Chondrocyte (in vitro differentiated cells): ENCODE results near the gene CCDC70. TPM values are rescaled to one million over a fixed set of nuclear protein-coding genes. Genes with fewer than 3 reads are reported as not detected.
"Not testable (repeated sequence)": the region's sequence is repeated elsewhere in the genome, so short reads cannot be mapped to it uniquely, and the experiment has no call there.

Experiments
- DNase-seq: peaks from one replicate; pipeline ENCODE4 v3.0.0; 2021; ENCODE audit warnings: mixed read lengths, low spot score
- H3K27ac Mint-ChIP-seq: one replicate; pipeline ENCODE4 v1.8.0; 2021; ENCODE audit warnings: mild to moderate bottlenecking, moderate library complexity, mixed read lengths; ENCODE audit not compliant: unreplicated experiment
- H3K27me3 Mint-ChIP-seq: 2 replicates; pipeline ENCODE4 v1.8.0; 2021; ENCODE audit warnings: low read depth, mixed read lengths
- H3K36me3 Mint-ChIP-seq: 2 replicates; pipeline ENCODE4 v1.8.0; 2021; ENCODE audit warnings: low read depth, mixed read lengths
- H3K4me1 Mint-ChIP-seq: 2 replicates; pipeline ENCODE4 v1.8.0; 2021; ENCODE audit warnings: low read depth, mild to moderate bottlenecking, mixed read lengths
- H3K4me3 Mint-ChIP-seq: one replicate; pipeline ENCODE4 v1.8.0; 2021; ENCODE audit warnings: mild to moderate bottlenecking, moderate library complexity, mixed read lengths; ENCODE audit not compliant: unreplicated experiment
- H3K9me3 Mint-ChIP-seq: 2 replicates; pipeline ENCODE4 v1.8.0; 2021; ENCODE audit warnings: low read depth, mixed read lengths
- total RNA-seq: library from RNA; stranded (reverse); gene quantifications from 3 replicates; pipeline ENCODE4 v1.2.1, GENCODE V29; 2021
- TF ChIP-seq, protein P1 (sequence below): fragments of 200-600 bp; sonication (generic); IDR thresholded peaks from 2 replicates; pipeline ENCODE4 v1.5.0; 2021; ENCODE audit warnings: antibody characterized with exemption, mild to moderate bottlenecking, moderate library complexity

CCDC70 gene
- total RNA-seq, 1 donor from 2014 or later = not detected

- H3K9me3 Mint-ChIP-seq = no peaks in the 10 kb centered on the region
- no peak for DNase-seq
- H3K4me3 Mint-ChIP-seq = no peak overlapping the region
- H3K27ac Mint-ChIP-seq = no peak overlapping the region
- peaks cover 13% of the 10 kb centered on the region for H3K4me1 Mint-ChIP-seq
- peaks cover 15% of the 10 kb centered on the region for H3K27me3 Mint-ChIP-seq
- peaks cover 2% of the 10 kb centered on the region for H3K36me3 Mint-ChIP-seq
- TF ChIP-seq, protein P1, sequence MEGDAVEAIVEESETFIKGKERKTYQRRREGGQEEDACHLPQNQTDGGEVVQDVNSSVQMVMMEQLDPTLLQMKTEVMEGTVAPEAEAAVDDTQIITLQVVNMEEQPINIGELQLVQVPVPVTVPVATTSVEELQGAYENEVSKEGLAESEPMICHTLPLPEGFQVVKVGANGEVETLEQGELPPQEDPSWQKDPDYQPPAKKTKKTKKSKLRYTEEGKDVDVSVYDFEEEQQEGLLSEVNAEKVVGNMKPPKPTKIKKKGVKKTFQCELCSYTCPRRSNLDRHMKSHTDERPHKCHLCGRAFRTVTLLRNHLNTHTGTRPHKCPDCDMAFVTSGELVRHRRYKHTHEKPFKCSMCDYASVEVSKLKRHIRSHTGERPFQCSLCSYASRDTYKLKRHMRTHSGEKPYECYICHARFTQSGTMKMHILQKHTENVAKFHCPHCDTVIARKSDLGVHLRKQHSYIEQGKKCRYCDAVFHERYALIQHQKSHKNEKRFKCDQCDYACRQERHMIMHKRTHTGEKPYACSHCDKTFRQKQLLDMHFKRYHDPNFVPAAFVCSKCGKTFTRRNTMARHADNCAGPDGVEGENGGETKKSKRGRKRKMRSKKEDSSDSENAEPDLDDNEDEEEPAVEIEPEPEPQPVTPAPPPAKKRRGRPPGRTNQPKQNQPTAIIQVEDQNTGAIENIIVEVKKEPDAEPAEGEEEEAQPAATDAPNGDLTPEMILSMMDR = no peak
Observed at GRCh38 chr13:51821606-51822005, 40.2 kb upstream of the CCDC70 start.

GRCh38 chr13:51822106-51822815 lies 39.5 kb upstream of the CCDC70 start:
- Mint-ChIP-seq H3K27me3 (peaks cover 10% of the 10 kb centered on the region), H3K36me3 (no peaks in the 10 kb centered on the region), H3K27ac (no peak overlapping the region), H3K4me1 (peaks cover 13% of the 10 kb centered on the region), H3K4me3 (no peak overlapping the region), H3K9me3 (no peaks in the 10 kb centered on the region)
- DNase-seq = no peak
- TF ChIP-seq, protein P1 = no peak

GRCh38 chr13:51823359-51823758 lies 38.4 kb upstream of the CCDC70 start:
- no peak for DNase-seq
- H3K4me1 Mint-ChIP-seq = peaks cover 13% of the 10 kb centered on the region
- H3K27ac Mint-ChIP-seq = no peak overlapping the region
- H3K4me3 Mint-ChIP-seq = no peak overlapping the region
- peaks cover 19% of the 10 kb centered on the region for H3K27me3 Mint-ChIP-seq
- H3K9me3 Mint-ChIP-seq = no peaks in the 10 kb centered on the region
- TF ChIP-seq, protein P1 = no peak
- no peaks in the 10 kb centered on the region for H3K36me3 Mint-ChIP-seq

DNA sequence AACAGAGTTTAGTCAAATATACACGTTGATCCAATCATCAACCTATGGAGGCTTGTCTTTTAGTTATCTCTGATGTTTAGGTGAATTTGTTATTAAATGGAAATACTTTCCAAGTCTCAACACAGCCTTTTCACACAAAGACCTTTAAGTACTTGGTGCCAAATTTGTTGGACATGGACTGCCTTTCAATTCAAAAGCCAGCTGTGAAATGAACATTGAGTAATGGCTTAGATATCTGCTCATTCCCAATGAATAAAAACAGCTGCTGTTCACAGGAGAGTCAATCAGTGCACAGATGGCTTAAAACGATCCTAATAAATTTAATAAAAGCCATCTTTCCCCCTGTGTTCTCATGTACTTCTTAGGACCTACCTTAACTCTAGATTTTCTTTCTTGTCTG lies 37.9 kb upstream of the CCDC70 start:
- TF ChIP-seq, protein P1 = no peak
- Mint-ChIP-seq H3K9me3 (no peaks in the 10 kb centered on the region), H3K4me1 (peaks cover 10% of the 10 kb centered on the region), H3K27ac (no peak overlapping the region), H3K36me3 (no peaks in the 10 kb centered on the region), H3K27me3 (peaks cover 22% of the 10 kb centered on the region), H3K4me3 (no peak overlapping the region)
- DNase-seq = no peak

- not testable (repeated sequence) for H3K9me3 Mint-ChIP-seq, H3K36me3 Mint-ChIP-seq, H3K27ac Mint-ChIP-seq, DNase-seq, H3K4me3 Mint-ChIP-seq, H3K4me1 Mint-ChIP-seq
- H3K27me3 Mint-ChIP-seq = peaks cover 20% of the 10 kb centered on the region
Observed at GRCh38 chr13:51824712-51825111, 37.1 kb upstream of the CCDC70 start.

- H3K4me1 Mint-ChIP-seq = peaks cover 3% of the 10 kb centered on the region
- H3K36me3 Mint-ChIP-seq = no peaks in the 10 kb centered on the region
- TF ChIP-seq, protein P1 = no peak
Observed at GRCh38 chr13:51825165-51825592, 36.6 kb upstream of the CCDC70 start.

More at GRCh38 chr13:51825165-51825592, 36.6 kb upstream of the CCDC70 start:
- no peak for DNase-seq
- no peak overlapping the region for H3K4me3 Mint-ChIP-seq
- H3K27me3 Mint-ChIP-seq = peaks cover 18% of the 10 kb centered on the region
- H3K27ac Mint-ChIP-seq = no peak overlapping the region
- H3K9me3 Mint-ChIP-seq = no peaks in the 10 kb centered on the region
